Glomerular endothelial cell (primary cell): ENCODE measurements around the gene ANK3. TPM values are rescaled to one million over a fixed set of nuclear protein-coding genes. Genes with fewer than 3 reads are reported as not detected.
A peak's percentile ranks its signal among the peaks of the same experiment; 100 is the strongest.

ENCODE experiments used
- DNase-seq: peaks from one replicate; pipeline ENCODE4 v3.0.0-alpha.2; 2011; ENCODE audit warnings: low read depth, low spot score; ENCODE audit errors: extremely low read depth
- total RNA-seq: library from RNA; depleted of rRNA; stranded (reverse); fragments of >200 nt; gene quantifications from 2 replicates; pipeline ENCODE4 v1.2.3, GENCODE V29; 2015

The ANK3 gene
- total RNA-seq, 1 donor from 2014 or later: 7.9 TPM

- no peak for DNase-seq
Measured at GRCh38 chr10:60348982-60349381, 40.7 kb downstream of the ANK3 start.

DNA sequence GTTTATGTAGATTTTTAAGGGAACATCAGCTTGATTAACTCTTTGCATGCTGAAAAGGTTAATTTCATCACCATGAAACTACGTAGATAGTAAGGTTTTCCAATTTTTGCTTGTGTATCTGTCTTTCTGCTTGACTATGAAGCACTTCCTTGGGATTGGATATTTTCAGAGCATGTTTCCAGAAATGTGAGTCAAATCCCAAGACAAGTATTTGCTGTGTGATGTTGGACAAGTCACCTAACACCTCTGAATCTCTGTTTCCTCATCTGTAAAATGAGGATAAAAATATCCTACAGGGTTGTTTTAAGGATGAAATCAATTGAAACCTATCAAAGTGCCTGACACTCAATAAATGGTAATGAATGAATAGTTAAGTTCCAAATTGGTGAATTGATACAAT, 42.4 kb downstream of the ANK3 start:
- DNase-seq: no peak

DNA sequence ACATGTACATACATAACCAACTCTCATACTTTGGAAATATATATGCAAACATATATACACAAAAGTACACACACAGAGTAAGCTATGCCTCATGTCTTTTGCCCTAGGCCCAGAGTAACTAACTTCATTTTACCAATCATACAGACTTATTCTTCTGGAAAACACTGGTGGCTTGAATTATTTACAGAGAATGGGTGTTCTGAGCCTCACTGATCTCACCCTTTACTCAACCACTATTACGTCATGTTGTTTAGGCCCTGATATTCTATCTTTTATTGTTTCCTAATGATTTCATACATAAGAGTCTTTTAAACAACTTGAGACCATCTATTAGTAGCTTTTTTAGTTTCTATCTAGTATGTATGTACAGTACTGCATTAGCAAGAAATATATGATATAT, 43.0 kb downstream of the ANK3 start:
- no peak for DNase-seq

GRCh38 chr10:60343254-60343653, 46.4 kb downstream of the ANK3 start:
- DNase-seq: no peak

DNA sequence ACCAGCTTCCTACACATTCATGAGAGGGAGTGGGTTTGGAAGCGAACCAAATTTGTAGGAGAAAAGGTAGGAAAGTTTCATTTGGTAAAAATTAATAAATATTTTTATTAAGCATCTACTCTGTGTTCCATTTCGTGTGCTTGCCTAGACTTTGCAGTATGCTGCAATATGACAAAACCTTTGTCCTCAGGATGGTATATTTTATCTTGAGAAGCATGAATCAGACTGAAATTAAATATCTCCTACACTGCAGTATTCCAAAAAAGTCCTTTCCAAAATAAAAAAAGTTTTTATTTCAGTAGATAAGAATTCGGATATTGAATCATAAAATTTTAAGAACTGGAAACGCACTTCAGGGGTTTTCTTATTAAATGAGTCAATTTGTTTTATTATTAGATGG, 47.7 kb downstream of the ANK3 start:
- DNase-seq: no peak

DNA sequence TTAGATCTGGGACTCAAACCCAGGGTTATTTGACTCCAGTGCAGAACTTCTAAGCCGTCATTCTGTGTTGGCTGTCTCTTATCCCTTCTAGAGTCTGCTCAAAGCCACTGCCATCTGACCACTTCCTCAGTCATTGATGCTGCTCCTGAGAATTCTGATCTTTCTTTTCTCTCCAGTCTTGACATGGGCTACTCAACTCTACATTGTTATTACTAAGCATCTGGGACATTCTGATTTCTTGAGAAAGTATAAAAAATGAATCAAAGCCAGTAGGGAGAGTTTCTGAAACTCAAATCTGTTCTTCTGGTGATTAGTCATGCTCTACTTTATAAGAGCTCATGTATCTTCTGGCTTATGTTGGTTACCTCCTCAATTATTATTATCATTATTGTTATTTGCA, 48.7 kb downstream of the ANK3 start:
- DNase-seq: no peak

DNA sequence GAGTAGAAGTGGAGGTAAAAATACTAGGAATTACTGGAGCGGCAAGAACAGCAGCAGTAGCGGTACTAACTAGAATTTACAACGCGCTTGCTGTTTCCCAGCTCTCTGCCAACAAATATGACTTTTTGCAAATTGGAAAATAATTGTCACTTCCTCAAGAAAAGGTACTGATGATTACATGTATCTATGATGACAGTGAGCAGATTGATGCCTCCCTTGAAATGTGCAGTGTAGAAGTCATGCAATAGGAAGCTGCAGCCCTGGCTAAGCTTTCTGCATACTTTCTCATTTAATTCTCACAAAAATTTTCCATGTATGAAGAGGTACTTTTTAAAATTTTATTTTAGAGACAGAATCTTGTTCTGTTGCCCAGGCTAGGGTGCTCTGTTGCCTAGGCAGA, 49.9 kb downstream of the ANK3 start:
- no peak for DNase-seq

- no peak for DNase-seq
Measured at GRCh38 chr10:60338786-60339185, 50.9 kb downstream of the ANK3 start.

DNA sequence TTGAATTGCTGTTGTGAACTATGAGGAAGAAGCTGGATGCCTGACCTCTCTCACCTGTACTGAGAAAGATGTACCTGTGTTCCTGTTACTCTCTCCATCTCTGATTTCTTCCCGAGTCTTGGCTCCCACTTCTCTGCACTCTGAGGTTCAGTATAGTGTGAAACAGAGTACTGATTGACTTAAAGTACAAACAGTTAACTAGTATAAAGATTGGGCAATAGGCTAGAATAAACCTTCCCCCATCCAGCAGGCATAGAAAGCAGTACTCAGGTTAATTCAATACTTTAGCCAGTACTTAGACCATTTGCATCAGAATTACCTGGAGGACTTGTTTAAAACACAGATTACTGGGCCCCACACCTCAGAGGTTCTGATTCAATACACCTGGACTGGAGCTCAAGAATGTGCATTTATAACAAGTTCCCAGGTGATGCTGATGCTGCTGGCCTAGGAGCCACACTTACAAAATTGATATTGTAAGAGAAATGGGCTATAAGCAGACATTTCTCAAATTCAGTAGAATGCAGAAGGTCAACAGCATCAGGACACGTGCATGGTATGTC, 51.6 kb downstream of the ANK3 start:
- DNase-seq: no peak

GRCh38 chr10:60336901-60337630, 52.6 kb downstream of the ANK3 start:
- no peak for DNase-seq

GRCh38 chr10:60335708-60336107, 54.0 kb downstream of the ANK3 start:
- no peak for DNase-seq

DNA sequence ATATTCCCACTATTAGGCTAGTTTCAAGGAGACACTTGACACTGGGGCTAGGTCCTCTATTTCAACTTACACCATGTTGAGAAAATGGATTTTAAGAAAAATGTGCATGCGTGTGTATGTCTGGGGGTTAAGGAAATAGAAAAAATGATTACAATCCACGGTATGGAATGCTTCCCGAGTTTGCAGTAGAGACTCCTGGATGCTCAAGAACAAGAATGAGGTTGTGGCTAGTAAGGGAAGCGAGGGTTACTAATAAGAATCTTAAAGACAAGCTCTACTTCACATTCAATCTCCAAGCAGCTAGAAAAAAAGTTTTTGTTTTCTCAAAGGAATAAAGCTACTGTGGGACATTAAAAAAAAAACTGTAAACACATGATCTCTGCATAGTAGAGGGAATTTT, 54.7 kb downstream of the ANK3 start:
- DNase-seq: no peak

- no peak for DNase-seq
Measured at GRCh38 chr10:60332371-60332770, 57.3 kb downstream of the ANK3 start.

GRCh38 chr10:60331886-60332285, 57.8 kb downstream of the ANK3 start:
- no peak for DNase-seq

- no peak for DNase-seq
Measured at GRCh38 chr10:60323162-60323561, 66.5 kb downstream of the ANK3 start.

- DNase-seq: no peak
Measured at GRCh38 chr10:60320666-60321065, 69.0 kb downstream of the ANK3 start.

DNA sequence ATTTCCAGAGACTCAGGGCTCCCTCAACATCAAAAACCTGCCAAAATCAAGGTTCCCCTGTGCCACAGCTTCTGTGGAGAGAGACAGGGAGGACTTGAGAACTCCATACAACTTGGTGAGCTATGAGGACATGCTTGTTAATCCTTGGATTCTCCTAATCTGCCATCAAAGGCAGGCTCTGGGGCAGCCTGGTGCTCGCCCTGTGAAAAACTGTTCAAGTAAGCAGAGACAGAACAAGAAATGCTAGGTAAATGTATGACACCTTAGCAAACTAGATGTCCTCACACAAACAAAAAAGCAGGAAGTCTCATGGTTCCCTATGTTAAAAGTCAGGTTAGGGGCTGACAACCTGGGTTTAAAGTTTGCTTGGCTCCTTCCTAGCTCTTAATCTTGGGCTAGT, 73.6 kb downstream of the ANK3 start:
- no peak for DNase-seq

GRCh38 chr10:60315311-60315710, 74.4 kb downstream of the ANK3 start:
- no peak for DNase-seq

DNA sequence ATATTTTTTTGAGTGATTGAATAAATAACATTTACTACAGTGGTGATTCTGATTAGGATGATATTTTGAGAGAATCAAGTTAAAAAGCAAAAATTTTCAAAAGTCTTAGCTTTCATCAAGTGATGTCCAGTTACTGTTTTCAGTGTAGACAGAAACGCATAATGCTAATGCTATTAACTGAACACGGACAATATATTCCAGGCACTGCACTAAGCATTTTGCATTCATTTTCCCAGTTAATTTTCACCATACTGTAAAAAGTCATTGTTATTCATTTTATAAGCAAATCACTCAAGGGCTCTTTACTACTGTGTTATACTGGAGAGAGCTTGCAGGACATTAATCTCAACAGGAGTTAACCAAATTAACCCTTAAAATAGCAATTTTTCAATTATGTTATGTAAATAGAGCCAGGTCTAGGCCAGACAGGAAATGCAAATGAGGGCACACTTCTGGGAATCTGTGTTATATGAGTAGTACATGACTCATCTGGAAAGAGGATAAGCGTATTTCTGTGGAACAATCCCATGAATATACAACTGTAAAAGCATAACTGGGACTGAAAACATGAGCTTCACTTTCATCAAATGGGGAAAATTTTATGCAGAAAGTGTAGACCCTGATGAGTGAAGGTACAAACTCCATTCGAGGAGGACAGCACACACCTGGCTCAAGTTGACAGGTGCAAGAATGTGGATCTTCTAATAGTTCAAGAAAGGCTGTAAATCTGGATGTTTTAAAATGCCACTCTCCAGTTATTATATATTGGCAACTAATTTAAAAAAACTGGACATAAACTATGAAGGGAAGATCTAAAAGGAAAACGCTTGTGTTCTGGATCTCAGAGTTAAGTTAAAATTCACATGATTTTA, 75.4 kb downstream of the ANK3 start:
- DNase-seq: peak; percentile 73

DNA sequence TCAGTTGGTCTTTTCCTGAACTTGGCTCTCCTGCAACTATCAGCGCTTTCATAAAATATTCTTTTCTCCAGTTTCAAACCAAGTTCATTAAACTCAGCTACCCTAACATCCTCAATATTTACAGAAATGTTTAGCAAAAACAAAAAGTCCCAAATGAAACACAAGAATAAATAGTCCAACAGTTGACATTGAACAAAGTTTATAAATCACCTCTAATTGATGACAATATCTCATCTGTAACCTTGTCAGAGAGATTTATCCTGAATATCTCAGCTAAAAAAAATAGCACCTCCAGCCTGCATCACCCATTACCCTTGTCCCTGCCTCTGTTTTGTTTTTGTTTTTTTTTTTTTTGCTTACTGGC, 76.1 kb downstream of the ANK3 start:
- no peak for DNase-seq

- no peak for DNase-seq
Measured at GRCh38 chr10:60312818-60313588, 76.7 kb downstream of the ANK3 start.
